Superior temporal gyrus (tissue), 1 donor: Measurements from ENCODE around the gene NCAN.

Source experiments
- DNase-seq: peaks from one replicate; pipeline ENCODE4 v3.0.0-alpha.2; 2016; ENCODE audit errors: extremely low spot score

NCAN gene

DNA sequence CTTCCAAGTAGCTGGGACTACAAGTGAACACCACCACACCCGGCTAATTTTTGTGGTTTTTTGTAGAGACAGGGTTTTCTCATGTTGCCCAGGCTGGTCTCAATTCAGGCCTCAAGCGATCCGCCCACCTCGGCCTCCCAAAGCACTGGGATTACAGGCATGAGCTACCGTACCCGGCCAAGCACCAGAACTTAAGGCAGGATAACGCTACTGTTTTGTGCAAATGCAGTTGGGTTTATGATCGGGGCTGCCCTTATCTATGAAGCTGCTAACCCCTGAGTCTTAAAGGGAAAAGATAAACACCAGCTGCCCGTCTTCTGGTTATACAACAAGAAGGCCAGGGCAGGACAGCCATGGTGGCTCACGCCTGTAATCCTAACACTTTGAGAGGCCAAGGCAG, 73.9 kb downstream of the NCAN start:
- DNase-seq: no peak

DNA sequence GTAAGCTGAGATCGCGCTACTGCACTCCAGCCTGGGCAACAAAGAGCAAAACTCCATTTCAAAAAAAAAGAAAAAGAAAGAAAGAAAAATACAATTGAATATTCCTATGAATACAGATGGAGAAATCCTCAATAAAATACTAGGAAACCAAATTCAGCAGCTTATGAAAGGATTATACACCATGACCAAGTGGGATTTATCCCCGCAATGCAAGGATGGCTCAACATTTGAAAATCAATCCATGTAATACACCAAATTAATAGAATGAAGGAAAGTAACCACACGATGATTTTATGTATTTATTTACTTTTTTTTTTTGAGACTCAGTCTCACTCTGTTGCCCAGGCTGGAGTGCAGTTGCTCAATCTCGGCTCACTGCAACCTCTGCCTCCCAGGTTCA, 80.8 kb downstream of the NCAN start:
- no peak for DNase-seq

DNA sequence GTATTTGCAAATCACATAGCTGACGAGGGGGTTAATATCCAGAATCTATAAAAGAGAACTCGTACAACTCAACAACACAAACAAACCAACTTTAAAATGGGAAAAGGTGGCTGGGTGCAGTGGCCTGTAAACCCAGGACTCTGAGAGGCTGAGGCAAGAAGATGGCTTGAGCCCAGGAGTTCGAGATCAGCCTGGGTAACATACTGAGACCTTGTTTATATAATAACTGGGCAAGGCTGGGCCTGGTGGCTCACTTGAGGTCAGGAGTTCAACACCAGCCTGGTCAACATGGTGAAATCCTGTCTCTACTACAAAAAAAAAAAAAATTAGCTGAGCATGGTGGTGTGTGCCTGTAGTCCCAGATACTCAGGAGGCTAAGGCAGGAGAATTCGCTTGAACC, 83.2 kb downstream of the NCAN start:
- no peak for DNase-seq

DNA sequence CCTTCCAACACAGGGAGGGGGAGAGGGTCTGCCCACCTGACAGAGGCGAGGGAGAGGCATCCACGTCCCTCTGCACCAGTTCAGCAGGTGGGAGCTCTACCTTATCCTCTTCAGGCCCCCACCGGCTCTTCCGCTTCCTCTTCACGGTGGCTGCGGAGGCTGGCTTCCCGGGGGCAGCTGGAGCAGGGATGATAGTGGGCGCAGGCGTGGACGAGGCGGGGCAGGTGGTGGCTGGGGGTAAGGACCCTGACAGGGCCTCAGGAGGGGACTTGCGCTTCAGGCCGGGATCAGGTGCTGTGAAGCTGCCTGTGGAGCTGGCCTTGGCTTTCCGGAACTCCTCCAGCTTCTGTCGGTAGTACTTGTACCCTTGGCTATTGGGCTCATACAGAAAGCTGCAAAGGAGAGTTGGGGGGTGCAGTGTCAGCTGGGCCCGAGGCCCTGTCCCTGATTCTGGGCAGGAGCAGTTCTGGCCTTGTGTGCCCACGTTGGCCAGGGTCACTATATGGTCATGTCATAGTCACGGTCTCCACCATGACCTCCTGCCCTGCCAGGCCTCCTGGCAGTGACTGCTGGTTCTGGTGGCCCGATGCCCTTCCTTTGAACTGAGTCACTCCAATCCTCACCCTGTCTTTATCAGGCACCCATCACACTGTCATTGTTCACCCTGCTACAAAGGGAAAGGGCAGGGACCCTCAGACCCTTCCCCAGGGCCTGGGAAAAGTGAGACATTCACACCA, 85.4 kb downstream of the NCAN start:
- no peak for DNase-seq

DNA sequence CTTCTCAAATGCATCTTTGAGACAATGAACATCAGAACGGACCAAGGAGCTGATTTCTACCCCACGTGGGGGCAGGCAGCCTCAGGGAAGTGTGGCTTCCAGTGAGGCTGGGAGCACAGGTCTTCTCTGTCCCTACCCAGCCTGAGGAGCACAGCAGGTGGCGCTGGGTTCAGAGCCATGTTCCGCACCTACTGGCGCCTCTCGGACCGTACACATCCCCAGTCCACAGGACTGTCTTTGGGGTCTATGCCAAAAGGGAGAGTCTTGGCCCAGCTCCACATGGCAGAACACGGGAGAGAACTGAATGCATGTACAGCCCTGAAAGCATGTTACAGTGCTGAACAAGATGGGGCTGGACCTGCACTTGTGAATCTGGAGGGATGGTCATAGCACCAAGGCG, 86.0 kb downstream of the NCAN start:
- DNase-seq: no peak

DNA sequence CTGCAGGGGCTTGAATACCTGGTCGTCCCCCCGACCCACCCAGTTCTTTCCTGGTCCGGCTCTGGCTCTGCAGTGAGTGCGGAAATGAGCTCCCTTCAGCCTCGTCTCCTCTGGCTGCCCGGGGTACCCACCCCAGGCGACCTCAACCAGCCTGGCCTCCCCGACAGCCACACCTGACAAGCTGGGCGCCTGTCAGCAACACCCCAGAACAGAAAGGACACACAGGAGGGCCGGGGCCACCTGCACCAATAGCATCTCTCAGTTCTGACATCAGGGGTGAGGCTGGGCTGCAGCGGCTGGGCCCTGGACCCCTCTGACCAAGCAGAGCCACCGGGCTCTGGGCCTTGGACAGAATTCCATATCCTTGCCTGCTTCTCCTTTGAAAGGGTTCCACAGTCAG, 88.9 kb downstream of the NCAN start:
- no peak for DNase-seq
